GM19438 (cell line): Measurements from ENCODE around the gene BCAS1.

Source experiments
- ATAC-seq: cut with Tn5 transposase; IDR thresholded peaks from one replicate; pipeline ENCODE4 v1.9.1; 2021; ENCODE audit warnings: low read depth; ENCODE audit not compliant: unreplicated experiment

BCAS1 gene

DNA sequence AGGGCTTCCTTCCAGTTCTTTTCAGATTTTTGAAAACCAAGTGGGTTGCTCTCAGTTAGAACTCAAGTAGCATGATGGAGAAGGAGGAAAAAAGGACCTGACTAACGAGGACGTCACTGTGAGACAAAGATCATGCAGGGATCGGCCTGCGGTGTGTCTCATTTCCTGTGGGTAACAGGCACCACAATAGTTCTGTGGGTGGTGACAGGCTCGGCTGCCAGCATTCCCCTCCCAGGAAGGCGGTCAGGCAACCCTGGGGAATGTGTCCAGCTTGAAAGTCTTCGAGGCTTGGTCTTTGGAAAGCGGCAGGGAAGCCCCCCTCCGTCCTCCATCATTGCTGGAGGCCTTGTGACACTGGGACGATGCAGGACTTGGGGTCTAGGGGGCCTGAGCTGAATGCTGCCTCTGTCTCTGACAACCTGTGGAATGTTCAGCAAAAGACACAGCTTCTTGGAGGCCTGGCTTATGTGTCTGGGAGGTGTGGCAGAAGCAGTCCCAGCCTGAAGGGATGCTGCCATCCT, 121.0 kb downstream of the BCAS1 start:
- ATAC-seq = peak; percentile 94

DNA sequence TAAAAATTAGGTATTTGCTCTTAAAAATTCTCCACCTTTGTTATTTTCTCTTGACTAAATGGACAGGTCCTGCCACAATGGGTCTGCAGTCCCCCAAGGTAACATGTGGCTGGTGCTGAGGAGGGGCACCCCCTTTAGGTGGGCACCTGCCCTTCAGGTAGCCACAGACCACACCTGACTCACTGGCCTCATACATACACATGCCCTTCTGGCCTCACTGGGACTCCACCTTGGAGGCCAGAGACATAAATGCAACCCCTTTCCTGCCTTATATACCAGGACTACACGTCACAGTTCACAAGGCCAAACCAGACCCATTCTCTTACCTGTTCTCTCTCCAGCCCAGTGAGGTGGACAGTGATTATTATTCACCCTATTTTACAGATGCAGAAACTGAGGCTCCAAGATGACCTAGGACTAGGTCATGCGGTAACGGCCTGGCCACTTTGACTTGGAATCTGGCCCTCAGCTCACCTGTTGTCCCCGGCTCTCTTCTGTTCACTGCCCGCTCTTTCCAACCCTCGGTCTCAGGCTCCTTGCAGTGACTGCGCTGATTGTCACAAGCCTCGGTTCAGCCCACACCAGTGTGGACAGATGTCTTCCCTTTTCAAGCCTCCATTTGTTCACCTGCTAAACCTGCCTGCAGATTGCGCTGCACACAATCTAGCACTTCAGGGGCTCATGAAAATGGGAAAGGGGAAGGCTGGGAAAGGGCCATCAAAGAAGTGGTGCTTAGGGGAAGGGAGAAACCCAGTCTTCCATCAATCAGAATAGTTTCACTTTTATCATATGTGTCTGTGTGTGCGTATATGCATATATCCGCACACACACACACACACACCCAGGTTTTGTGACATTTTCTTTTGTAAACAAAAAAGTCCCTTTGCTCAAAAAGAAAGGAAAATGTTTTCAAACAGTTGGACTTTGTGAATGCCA, 121.7 kb downstream of the BCAS1 start:
- peak; percentile 40 for ATAC-seq

DNA sequence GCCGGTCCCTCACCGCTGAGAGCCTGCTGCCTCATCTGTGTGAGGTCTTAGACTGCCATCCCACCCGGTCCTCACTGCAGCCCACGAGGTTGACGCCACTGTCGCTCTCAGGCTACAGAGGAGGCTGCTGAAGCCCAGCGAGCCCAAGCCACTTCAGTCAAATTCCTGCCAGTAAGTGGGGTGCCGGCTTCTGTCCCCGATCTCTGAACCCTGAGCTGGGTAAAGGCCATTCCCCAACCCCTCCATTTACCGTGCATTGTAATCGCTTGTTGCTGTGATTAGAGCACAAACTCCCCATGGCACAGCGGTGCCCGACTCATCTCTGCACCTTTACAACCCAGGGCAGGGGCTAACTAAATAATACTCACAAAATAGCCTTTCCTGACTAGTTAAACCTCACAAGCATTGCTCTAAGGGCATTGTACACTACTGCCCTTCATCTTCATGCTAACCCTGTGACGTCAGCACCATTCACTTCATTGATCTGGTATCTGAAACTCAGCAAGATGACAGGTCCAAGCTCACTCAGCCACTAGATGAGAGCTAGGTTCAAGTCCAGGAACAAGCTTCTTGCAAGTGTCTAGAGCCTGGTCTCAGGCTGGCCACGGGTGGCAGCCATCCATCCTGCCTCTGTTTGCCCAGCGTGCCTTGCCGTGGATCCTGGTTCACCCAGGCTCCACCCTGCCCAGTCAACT, 122.7 kb downstream of the BCAS1 start:
- ATAC-seq = no peak

DNA sequence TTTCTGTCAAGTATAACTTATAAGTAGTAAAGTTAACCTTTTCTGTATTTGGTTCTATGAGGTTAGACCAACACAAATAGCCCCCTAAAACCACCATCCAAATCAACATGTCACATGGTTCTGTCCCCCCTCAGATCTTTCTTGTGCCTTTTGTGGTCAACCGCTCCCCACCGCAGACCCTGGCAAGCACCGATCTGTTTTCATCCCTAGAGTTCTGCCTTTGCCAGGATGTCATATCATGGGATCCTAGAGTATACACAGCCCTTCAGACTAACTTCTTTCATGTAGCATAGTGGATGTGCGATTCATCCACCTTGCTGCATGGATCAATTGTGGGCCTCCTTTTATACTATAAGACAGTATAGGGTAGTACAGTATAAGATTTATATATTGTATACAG, 124.3 kb downstream of the BCAS1 start:
- no peak for ATAC-seq

DNA sequence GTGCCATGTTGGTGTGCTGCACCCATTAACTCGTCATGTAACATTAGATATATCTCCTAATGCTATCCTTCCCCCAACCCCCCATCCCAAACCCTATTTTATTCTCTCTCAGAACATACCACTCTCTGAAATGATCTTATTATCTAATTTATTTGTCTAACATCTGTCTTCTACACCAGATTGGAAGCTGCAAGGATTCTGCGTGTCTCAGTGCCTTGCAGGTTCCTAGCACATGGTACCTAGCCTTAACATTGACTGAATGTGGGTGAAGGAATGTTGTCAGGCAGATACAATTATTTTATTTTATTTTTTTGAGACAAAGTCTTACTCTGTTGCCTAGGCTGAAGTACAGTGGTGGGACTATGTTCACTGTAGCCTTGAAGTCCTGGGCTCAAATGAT, 124.9 kb downstream of the BCAS1 start:
- no peak for ATAC-seq

DNA sequence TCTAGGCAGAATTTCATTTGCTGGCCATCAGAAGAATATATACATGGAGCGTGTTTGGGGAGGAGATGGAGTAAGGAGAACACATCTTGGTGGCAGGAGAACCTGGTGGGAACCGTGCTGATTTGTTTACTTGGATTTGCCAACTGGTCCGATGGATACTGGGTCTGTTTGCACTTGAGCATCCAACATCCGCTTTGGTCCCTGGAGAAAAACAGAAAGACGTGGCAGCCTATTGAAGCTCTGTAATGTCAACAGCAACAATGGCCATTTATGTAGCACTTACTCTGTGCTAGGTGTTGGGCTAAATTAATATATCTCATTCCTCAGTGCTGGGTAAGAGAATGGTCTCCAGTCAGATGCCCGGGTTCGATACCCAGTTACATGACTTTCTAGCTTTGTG, 125.6 kb downstream of the BCAS1 start:
- ATAC-seq = no peak

DNA sequence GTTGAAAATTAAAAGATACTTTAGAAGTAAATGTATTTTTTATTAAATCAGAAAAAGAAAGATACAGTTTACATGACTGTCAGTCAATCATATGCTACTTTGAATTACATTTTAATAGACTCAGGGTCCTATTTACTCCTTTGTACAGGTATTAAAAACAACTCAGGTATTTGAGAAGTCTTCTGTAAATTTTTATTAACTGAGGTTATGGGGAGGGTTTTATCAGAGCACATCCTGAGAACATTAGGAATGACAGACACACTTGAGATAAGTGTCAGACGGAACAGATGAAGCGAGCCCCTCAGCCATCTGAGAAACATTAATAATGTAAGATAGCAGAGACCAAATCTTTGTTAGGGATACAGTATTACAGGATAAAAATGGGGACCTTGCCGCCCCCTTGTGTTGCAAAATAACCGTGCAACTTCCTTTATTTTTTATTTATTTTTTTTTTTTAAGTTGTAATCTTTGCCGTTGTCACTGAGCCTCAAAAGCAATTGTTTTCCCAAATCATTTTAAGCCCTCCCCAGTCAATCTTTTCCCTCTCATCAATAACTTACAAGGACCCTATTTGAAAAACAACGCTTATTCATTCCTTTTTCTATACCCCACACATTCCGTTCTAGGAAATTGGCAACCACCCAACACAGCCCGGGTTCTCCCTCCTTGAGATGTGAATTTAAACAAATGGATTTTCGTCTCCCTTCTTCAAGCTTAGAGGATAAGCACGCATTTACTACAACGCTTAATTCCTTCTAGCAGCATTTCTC, 126.7 kb downstream of the BCAS1 start:
- ATAC-seq = no peak

DNA sequence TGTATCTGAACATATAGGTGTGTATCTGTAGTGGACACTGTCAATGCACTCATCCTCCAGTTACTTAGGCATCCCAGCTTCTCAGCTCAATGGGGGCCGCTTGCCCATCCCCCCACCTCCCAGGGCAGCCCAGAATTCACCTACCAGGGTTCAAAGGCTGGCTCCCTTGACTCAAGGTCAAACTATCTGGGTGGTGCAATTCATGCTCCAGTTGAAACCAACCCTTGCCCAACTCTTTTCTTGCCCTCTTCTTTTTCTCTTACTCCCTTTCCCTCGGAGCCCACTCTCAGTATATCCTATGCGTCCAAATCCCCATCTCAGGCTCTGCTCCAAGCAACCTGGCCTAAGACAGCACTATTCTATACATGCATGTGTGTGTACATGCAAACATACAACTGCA, 127.4 kb downstream of the BCAS1 start:
- ATAC-seq = no peak

DNA sequence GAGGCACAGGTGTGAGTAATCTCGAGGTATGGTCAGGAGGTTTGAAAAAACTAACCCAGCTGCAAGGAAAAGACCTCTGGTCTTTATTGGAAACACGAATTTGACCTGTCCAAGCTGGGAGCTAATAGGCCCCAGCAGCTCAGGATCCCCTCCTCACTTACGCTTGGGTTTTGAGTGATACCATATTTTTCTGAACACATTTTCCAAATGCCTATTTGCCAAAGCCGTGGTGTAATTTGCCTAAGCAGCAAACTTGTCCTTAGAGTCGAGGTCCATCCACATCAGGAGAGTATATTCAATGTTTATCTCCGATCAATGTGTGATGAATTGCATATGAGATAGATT, 128.0 kb downstream of the BCAS1 start:
- no peak for ATAC-seq

DNA sequence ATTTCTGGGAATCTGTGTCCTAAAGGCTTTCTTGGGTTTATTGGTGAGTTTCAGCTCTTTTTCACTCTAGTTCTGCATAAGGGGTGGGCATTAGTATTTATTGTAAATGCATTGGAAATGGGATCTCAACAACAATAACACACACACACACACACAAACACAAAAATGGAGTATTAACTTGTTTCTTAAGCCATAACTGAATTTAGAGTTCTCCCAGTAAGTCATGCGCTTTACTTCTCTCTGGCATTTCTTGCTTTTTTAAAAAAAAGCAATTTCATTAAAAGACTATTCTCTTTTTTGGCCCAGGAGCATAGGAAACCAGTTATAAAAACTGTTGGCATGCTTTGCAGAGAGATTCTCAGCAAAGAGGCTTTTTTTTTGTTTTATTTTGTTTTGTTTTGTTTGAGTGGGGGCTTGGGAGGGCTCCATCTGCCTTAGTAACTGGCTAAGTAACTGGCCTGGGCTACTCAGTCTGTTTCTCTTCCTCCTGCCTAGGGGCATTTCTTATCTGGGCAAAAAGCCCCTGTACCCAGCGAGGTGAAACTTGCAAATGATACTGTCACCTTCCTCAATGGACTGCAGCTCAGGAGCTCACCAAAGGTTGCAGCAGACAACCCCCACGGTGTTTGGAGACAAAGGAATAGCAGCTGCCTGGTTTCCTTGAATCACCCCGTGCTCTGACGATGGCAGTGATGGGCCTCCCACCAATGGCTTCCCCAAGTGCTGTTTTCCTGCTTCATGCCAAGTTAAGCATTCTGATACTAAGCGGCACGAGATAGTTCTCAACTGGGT, 128.5 kb downstream of the BCAS1 start:
- ATAC-seq = no peak

DNA sequence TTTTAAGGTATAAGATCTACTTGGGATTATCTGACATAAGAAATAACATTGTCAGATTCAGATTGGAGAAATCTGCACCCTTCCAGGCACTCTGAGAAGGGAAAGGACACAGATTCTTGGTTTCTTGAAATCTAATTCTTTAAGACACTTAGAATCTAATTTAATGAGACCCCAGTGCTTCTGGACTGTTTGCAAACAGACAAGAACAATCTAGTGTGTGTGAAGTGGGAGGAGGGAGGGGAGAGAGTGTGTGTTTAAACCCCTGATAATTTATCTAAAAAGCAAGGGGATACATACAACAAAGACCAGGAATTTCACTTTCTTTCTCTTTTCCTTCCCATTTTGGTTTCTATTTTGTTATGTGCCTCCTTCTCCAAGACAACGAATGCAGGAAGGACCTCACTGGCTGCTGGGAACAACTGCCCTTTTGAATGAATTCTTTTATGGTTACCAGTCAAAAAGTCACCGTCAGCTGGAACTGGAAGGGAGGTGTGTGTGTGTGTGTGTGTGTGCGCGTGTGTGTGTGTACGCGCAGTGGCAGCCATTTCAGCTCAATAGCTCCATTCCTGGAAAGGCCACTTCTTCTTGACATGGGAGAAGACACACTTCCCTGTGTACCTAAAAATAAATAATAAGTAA, 129.4 kb downstream of the BCAS1 start:
- ATAC-seq = no peak

DNA sequence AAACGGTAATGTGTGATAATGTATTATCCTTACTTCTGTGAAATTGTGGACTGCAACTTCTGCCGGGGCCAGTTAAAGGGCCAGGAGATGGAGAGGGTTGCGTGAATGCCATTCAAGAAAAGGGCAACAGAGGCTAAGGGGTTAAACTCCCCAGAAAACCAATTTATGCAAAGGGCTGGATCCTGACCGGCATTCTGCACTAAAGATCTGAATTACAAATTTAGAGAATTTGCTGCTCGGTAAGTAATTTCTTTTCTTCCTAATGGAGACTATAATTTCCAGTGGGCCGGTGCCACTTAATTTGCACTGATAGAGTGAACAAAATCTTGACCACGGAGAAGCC, 130.1 kb downstream of the BCAS1 start:
- ATAC-seq = no peak

DNA sequence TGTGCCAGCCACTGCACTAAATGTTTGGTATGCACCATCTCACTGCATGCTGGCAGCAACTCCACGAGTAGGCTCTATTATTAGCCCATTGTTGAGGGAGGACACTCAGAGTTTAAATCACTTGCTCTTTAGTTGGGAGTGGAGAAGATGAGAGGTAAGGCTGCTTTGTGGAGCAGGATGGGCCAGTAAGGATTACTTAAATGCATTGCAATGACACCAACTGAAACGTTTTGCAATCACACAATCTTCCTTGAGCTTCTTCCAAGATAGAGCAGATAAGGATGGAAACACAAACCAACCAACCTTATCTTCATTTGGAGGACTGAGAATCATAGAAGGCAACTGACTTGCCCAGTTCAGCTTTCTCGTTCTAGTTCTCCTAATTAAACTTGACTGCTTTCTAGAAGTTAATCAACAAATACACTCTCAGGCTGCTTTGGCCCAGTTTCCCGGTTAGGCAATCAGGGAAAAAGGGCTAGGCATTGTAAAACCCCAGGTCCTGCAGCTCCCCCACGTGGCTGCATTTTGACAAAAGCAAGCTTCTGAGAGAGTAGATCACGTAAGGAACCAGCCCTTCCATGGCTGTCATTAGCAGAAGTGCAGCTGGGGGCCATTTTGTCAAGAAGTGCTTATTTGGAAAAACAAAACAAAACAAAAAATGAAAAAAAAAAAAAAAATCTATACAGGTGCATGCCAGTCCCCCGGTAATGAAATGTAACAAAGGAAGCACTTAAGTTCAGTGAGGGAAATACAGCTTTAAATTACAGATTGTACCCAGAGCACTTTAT, 130.6 kb downstream of the BCAS1 start:
- no peak for ATAC-seq

DNA sequence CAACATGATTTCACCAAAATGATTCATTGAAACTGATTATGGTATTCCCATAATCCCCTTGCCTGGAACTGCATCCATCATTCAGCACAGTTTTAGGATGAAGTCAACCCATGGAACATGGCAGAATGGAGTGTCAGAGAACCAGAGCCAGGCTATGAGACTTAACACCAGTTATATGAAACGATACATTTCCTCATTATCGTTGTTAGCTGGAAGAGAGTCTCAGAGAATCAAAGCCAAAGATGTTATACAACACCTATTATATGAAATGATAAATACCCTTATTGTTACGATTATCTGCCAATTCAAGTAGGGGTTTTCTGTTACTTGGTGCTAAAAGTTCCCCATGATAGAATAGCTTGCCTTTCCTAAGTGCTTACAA, 131.2 kb downstream of the BCAS1 start:
- no peak for ATAC-seq

DNA sequence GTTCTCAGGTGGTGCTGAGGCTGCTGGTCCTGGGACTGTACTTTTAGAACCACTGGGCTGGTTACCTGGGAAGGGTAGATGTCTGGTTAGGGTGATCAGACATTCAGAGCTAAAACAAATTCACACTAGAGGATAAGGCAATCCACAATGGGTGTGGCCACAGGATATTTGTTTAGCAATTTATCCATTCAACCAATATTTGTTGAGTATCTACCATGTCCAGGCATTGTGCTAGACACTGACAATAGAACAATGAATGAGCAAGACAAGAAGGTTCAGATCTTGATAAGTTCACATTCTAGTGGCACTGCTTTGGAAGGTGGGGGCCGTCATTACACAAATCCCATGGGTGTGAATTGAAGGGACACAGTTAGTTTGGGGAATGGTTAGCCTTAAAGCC, 131.7 kb downstream of the BCAS1 start:
- no peak for ATAC-seq

DNA sequence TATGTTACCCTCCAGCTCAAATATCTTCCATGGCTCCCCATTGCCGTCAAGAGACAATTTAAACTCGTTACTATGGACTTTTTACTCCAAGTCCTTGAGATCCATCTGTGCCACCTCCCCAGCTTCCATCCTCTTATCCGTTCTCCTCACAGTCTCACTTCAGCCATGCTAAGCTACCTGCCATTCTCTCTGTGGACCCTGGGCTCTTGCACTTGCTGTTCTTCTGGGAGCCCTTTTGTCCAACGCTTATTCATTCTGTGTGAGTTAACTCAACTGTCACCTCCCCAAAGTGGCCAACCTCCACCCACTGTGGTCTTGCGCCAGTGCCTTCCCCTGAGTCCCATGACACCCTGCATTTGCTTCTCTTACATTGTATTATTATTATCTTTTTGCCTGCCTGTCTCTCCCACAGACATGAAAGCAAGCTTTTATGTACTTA, 132.4 kb downstream of the BCAS1 start:
- no peak for ATAC-seq

DNA sequence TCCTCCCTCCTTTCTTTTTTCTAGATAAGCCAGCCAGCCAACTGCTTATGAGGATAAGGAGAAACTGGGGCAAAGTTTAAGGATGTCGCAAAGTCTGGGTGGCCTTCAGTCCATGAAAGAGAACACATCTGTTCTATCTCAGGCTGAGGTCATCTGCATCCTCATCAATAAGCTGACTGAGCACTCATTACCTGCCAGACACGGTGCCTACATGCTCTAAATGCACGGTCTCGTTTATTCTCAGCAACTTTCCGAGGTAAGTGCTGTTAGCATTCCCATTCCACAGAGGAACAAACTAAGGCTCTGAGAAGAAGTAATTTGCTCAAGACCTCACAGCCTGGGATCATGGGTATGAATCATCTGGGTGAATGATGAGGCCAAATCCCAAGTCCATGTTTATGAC, 133.1 kb downstream of the BCAS1 start:
- no peak for ATAC-seq

DNA sequence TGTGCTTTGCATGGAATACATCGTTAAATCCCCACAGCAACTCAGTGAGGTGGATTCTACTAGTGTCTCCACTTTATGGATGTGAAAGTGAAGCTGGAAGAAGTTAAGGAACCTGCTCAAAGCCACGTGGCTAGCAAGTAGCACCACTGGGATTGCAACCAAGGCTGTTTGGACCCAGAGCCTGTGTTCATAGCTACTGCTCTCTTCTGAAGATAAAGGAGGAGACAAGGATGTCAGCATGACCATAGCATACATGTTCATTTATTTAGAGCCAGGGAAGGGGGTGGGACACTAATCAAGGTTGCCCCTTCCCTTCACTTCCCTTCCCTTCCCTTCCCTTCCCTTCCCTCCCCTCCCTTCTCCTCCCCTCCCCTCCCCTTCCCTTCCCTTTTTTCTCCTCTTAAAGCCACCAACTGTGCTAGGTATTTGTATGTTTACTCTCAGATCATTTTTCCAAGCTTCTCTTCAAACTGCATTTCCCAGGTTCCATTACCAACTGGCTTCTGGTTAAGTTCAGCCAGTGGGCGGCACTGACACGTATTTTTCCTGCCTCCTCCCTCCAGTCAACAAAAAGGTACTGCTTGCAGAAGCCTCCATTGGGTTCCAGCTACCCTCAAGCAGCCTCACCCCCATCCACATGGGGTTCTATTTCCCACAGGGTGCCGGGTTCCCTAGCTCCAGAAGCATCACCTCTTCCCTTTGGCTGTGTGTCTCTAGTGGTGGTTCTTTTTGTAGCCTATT, 134.9 kb downstream of the BCAS1 start:
- ATAC-seq = no peak
